Stimulated activated naive CD8-positive, alpha-beta T cell treated with anti-CD3 and anti-CD28 coated beads, Interleukin-15, Interleukin-2, amounts not matched to agents 100 U/mL and 50 U/mL, for 24 hours (primary cell): ENCODE data around the gene SOD2.
"Not testable (repeated sequence)": the region's sequence is repeated elsewhere in the genome, so short reads cannot be mapped to it uniquely, and the experiment has no call there.

Experiments
- ATAC-seq: fragments of 150-1000 bp; cut with Tn5 transposase; one replicate; pipeline ENCODE4 v1.10.0; 2021
- DNase-seq: peaks from one replicate; pipeline ENCODE4 v3.0.0; 2021

The SOD2 gene

DNA sequence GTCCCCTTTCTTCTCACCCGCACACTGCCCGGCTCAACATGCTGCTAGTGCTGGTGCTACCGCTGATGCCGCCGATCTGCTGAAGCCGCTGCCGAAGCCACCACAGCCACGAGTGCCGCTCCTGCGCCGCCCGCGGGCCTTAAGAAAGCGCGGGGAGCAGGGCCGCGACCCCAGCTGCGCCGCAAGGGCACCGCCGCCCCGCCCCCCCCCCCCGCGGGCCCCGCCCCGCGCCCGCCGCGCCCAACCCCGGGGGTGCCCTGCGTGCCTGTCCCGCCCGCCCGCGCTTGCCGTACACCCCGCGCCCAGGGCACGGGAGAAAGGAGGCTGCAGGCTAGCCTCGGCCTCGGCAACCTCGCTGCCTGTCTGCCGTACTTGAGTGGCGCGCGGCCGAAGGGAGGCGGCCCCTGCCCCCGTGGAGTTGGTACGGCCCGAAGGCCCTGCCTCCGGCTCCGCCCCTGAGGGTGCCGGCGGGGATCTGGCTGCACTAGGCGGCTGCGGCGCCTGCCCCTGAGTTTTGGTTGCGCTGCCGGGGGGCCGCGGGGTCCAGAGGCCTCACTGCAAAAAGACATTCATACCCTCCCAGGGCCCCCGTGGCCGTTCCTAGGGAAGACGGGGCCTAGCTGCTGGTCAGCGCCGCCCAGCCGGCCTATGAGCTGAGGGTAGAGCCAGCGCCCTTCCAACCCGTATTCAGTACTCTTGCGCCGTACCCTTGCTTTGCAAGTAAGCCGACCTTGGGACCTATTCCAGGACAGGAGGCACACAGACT is at the start of gene SOD2:
SOD2 (minus strand) TSS at position 114 of the 766 bp plus-strand sequence; CDS start at position 40, 74 bp downstream.
- ATAC-seq (peak; percentile 82), DNase-seq (peak; percentile 88)

- ATAC-seq (no peak), DNase-seq (no peak)
Observed at GRCh38 chr6:159742165-159742564, 49.1 kb upstream of the SOD2 start.

- ATAC-seq (no peak), DNase-seq (no peak)
Observed at GRCh38 chr6:159739341-159739740, 46.3 kb upstream of the SOD2 start.

DNA sequence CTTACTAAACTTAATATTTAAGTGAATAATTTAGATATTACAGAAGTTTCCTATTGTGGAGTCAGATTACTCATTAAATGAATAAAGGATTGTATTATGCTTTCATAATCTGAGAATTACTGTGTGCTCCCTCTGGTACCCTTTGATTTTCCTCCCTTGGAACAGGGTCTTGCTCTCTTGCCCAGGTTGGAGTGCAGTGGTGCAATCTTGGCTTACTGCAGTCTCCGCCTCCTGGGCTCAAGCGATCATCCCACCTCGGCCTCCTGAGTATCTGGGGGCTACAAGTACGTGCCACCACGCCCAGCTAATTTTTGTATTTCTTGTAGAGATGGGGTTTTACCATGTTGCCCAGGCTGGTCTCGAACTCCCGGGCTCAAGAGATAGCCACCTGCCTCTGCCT is 43.9 kb upstream of the SOD2 start:
- ATAC-seq (no peak), DNase-seq (no peak)

DNA sequence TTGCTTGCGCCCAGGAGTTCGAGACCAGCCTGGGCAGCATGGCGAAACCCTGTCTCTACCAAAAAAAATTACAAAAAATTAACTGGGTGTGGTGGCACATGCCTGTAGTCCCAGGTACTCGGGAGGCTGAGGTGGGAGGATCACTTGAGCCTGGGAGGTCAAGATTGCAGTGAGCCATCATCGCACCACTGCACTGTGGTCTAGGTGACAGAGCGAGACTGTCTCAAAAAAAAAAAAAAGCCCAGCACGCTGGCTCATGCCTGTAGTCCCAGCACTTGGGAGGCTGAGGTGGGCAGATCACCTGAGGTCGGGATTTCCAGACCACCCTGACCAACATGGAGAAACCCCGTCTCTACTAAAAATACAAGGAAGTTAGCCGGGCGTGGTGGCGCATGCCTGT is 40.4 kb upstream of the SOD2 start:
- ATAC-seq, DNase-seq: not testable (repeated sequence)

DNA sequence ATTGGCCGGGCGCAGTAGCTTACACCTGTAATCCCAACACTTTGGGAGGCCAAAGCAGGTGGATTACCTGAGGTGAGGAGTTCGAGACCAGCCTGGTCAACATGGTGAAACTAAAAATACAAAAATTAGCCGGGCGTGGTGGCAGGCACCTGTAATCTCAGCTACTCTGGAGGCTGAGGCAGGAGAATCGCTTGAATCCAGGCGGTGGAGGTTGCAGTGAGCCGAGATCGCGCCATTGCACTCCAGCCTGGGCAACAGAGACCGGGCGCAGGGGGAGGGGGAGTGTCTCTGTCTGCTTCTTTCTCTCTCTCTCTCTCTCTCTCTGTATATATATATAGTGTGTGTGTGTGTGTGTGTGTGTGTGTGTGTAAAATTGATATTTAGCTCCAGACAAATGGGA is 39.5 kb upstream of the SOD2 start:
- not testable (repeated sequence) for ATAC-seq, DNase-seq

- ATAC-seq (no peak), DNase-seq (no peak)
Observed at GRCh38 chr6:159730332-159730676, 37.3 kb upstream of the SOD2 start.

- DNase-seq (no peak), ATAC-seq (no peak)
Observed at GRCh38 chr6:159729598-159730331, 36.7 kb upstream of the SOD2 start.

DNA sequence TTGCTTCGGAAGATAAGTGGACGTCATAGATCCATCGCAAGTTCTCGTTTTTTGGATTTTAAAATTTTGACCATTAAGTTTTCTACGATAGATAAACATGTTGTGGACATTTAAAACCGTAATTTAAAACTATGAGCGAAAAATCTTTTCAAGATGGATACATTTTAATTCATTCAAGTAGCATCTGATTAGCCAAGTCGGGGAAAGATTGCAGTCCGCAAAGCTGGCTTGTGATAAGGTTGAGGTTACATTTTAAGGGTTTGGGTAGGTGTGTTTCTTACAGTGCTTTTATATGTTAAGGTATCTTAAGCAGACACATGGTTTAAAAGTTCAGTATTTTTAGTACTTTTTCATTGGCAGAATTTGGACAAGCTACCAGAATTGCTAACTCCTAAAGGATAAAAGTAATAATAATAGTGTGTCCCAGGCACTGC is 35.5 kb upstream of the SOD2 start:
- no peak for DNase-seq
- no peak for ATAC-seq

DNA sequence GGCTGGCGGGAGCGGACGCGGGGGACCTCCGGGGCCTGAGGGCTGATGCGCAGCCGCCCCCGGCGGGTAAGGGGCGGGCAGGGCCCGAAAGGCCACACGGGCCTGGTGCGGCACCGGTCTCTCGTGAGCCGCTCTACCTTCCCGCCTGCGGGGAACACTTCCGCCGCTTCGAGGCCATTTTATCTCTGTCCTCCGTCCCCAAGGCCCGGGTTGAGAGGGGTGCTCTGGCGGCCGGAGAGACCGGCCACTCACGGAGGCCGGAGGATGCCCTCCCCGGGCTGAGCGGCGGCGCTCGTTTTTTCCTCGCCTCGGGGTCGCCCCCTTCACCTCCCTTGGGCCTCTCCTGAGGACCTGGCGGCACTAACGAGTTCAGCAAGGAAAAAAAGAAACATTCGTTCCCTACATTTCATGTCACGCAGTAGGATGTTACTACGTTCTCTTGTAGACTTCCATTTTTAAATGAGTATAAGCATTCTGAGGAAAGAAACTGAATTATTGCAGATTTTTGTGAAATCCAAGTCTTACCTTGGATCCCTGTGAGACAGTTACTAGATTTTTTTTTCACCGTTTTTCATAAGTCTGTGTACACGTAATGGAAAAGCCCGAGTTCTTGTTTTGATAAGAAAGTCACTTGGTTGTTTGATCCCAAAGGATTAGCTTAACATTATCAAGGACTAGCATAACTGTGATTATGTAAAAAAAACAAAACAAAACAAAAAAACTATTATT is 34.8 kb upstream of the SOD2 start:
- ATAC-seq (peak; percentile 42), DNase-seq (no peak)

- ATAC-seq (peak; percentile 93), DNase-seq (peak; percentile 96)
Observed at GRCh38 chr6:159726918-159727716, 34.1 kb upstream of the SOD2 start, which contains the start of gene WTAP. Gene WTAP (plus strand): TSS chr6:159727506. CDS start chr6:159736266, 8,760 bp downstream.

DNA sequence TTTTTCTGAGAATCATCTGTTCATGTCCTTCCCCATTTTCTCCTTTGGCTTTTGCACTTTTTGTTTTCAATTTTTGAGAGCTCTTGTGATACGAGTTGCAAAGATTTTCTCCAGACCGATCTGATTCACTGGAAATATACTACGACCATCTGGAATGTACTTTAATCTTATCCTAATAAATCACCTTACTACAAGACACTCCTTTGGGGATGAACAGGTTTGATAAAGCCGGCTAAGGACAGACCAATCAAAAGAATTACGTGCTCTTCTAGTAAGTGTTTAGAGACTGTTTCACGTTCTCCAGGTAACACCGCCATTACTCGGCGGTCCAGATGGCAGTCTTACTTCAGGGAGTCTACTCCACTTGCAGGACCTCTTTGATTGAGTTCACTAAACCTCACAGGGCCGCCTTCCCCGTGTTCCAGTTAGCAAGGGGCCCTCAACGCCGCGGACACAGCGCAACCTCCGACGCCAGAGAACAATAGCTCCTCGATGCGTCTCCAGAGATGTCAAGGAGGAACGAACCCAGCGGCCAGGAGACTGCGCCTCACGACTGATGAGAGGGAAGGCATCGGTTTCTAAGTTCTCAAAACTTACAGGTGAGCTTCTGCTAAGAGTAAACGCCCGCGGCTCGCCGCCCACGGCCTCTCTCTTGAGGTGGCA is 33.3 kb upstream of the SOD2 start:
- DNase-seq (no peak), ATAC-seq (peak; percentile 10)

DNA sequence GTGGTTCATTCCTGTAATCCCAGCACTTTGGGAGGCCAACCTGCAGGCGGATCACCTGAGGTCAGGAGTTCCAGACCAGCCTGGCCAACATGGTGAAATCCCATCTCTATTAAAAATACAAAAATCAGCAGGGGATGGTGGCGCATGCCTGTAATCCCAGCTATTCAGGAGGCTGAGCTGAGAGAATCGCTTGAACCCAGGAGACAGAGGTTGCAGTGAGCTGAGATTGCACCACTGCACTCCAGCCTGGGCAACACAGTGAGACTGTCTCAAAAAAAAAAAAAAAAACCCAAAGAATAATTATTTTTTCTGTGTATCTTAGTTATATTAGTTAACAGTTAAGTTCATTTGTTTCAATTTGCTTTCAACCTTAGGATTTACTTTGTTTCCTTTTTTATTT is 32.2 kb upstream of the SOD2 start:
- ATAC-seq, DNase-seq: not testable (repeated sequence)

DNA sequence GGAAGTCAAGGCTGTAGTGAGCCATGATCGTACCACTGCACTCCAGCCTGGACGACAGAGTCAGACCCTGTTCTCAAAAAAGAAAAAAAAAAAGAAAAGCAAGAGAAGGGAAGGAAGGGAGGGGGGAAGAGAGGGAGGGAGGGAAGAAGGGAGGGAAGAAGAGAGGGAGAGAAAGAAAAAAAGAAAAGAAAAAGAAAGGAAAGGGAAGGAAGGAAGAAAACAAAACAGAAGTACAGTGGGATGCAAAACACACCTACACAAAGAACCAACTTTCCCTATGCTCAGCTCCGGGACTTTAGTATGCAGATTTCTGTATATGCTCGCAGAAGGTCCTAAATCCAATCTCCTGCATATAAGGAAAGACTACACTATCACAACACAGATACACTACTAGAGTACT is 31.7 kb upstream of the SOD2 start:
- ATAC-seq = no peak
- no peak for DNase-seq

- DNase-seq (no peak), ATAC-seq (no peak)
Observed at GRCh38 chr6:159723259-159723658, 30.2 kb upstream of the SOD2 start.

DNA sequence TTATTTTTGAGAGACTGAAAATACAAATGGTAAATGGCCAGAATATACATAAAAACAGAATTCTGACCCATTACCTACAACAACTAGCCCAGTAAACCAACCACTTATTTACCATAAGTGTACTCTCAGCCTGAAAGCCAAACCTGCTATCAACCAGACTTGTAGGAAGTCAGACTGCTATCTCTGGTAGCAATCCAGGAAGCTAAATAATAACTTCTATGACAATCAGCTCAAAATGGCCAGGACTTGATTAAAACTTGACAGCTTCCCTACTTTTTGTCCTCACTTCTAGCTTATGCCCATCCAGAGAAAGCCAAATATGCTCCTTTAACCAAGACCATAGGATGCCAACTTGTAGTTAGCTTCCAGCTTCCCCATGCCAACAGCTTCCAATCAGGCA is 29.6 kb upstream of the SOD2 start:
- ATAC-seq (no peak), DNase-seq (no peak)

DNA sequence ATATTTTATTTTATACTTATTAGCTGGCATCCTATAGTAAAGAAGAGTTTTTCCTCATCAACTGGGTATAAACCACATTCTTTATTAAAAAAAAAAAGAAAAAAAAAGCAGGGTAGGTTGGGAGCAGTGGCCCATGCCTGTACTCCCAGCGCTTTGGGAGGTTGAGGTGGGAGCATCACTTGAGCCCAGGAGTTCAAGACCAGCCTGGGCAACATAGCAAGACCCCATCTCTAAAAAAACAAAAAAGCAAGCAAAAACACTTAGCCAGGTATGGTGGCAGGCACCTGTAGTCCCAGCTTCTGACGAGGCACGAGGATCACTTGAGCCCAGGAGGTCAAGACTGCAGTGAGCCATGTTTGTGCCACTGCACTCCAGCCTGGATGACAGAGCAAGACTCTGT is 28.9 kb upstream of the SOD2 start:
- DNase-seq, ATAC-seq: not testable (repeated sequence)

- ATAC-seq (peak; percentile 47), DNase-seq (no peak)
Observed at GRCh38 chr6:159720708-159721107, 27.7 kb upstream of the SOD2 start.

DNA sequence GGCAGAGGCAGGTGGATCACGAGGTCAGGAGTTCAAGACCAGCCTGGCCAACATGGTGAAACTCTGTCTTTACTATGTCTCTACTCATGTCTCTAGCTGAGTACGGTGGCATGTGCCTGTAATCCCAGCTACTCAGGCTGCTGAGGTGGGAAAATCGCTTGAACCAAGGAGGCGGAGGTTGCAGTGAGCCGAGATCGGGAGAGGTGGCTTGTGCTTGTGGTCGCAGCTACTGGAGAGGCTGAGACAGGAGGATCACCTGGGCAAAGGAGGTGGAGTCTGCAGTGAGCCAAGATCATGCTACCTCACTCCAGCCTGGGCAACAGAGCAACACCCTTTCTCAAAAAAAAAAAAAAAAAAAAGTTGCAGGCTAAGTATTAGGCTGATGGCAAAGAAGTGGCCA is 26.2 kb upstream of the SOD2 start:
- DNase-seq = no peak
- ATAC-seq = no peak

DNA sequence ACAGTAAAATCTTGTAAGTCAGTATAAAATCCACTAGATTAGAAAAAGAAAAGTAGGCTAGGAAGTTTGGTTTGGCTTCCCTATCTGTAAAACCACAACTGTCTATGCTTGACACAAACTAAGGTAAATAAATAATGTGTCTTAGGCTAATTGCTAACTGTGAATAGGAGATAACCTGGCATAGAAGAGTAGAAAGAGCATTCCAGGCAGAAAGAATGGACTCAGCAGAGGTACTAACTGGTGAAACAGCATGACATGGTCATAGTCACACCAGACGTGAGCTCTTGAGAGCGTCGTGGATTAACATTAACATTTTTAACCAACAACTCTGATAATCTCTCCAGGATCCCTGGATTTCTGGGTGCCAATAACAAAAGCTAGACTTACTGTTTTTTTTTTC is 25.6 kb upstream of the SOD2 start:
- DNase-seq (no peak), ATAC-seq (no peak)
